ENCODE data around the gene ARF6.

Gene ARF6

DNA sequence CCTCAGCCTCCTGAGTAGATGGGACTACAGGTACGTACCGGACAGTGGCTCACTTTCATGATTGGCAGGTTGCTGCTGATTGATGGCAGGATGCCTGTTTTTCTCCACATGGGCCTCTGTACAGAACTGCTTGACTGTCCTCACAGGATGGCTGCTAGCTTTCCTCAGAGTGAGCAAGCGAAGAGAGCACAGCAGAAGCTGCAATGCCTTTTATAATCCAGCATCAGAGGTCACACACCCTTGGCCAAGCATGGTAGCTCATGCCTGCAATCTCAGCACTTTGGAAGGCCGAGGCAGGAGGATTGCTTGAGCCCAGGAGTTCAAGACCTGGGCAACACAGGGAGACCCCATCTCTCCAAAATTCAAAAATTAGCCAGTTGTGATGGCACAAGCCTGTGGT lies 31.0 kb downstream of the ARF6 start:
- Histone ChIP-seq H3K4me1 (ENCODE audit: control insufficient read depth, insufficient read depth, low read length) (peaks cover 10% of the 10 kb centered on the region), H3K9me3 (ENCODE audit: control insufficient read depth, insufficient read depth, low read depth, low read length) (no peaks in the 10 kb centered on the region), H3K36me3 (ENCODE audit: control insufficient read depth in 2 of 2, insufficient read depth in 1 of 2, low read length in 2 of 2) (no peaks in the 10 kb centered on the region), H3K4me3 (ENCODE audit: low read depth, low read length) (no peak overlapping the region), H3K27ac (ENCODE audit: extremely low read depth, low read depth, low read length) (no peak overlapping the region)
- TF ChIP-seq ZNF423 (tag by site-specific recombination; IDR thresholded peaks at IDR 0.05): no peak
- no peak for TF ChIP-seq ZNF239 (tag by site-specific recombination; IDR thresholded peaks at IDR 0.05)
- no peak for TF ChIP-seq ZNF777 (tag by site-specific recombination; IDR thresholded peaks at IDR 0.05; ENCODE audit: borderline replicate concordance)
- no peak for TF ChIP-seq ZNF776 (tag by site-specific recombination; IDR thresholded peaks at IDR 0.05; ENCODE audit: borderline replicate concordance)
- TF ChIP-seq ZNF76 (tag by site-specific recombination; IDR thresholded peaks at IDR 0.05; ENCODE audit: borderline replicate concordance, low read depth): no peak
- no peak for TF ChIP-seq HOXA7 (CRISPR knock-in tag; IDR thresholded peaks at IDR 0.05; ENCODE audit: borderline replicate concordance)
- TF ChIP-seq, protein P1, sequence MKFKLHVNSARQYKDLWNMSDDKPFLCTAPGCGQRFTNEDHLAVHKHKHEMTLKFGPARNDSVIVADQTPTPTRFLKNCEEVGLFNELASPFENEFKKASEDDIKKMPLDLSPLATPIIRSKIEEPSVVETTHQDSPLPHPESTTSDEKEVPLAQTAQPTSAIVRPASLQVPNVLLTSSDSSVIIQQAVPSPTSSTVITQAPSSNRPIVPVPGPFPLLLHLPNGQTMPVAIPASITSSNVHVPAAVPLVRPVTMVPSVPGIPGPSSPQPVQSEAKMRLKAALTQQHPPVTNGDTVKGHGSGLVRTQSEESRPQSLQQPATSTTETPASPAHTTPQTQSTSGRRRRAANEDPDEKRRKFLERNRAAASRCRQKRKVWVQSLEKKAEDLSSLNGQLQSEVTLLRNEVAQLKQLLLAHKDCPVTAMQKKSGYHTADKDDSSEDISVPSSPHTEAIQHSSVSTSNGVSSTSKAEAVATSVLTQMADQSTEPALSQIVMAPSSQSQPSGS (tag by site-specific recombination; IDR thresholded peaks at IDR 0.05; ENCODE audit: low read depth): no peak
- TF ChIP-seq TRIM28 (IDR thresholded peaks at IDR 0.05; ENCODE audit: borderline replicate concordance, low read length): no peak
- TF ChIP-seq ZNF292 (tag by site-specific recombination; IDR thresholded peaks at IDR 0.05; ENCODE audit: borderline replicate concordance, low read depth): no peak
- TF ChIP-seq SP7 (tag by site-specific recombination; IDR thresholded peaks at IDR 0.05): no peak
- no peak for TF ChIP-seq KLF16 (tag by site-specific recombination; IDR thresholded peaks at IDR 0.05)
- no peak for TF ChIP-seq BCL11A (tag by site-specific recombination; IDR thresholded peaks at IDR 0.05; ENCODE audit: low read depth)
- TF ChIP-seq ZNF843 (tag by site-specific recombination; IDR thresholded peaks at IDR 0.05): no peak
- TF ChIP-seq ZNF155 (tag by site-specific recombination; IDR thresholded peaks at IDR 0.05): no peak
- TF ChIP-seq ZBTB1 (tag by site-specific recombination; IDR thresholded peaks at IDR 0.05): no peak
- TF ChIP-seq, protein P2, sequence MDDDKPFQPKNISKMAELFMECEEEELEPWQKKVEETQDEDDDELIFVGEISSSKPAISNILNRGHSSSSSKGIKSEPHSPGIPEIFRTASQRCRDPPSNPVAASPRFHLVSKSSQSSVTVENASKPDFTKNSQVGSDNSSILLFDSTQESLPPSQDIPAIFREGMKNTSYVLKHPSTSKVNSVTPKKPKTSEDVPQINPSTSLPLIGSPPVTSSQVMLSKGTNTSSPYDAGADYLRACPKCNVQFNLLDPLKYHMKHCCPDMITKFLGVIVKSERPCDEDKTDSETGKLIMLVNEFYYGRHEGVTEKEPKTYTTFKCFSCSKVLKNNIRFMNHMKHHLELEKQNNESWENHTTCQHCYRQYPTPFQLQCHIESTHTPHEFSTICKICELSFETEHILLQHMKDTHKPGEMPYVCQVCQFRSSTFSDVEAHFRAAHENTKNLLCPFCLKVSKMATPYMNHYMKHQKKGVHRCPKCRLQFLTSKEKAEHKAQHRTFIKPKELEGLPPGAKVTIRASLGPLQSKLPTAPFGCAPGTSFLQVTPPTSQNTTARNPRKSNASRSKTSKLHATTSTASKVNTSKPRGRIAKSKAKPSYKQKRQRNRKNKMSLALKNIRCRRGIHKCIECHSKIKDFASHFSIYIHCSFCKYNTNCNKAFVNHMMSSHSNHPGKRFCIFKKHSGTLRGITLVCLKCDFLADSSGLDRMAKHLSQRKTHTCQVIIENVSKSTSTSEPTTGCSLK (tag by site-specific recombination; IDR thresholded peaks at IDR 0.05): no peak
- no peak for TF ChIP-seq ZNF624 (tag by site-specific recombination; IDR thresholded peaks at IDR 0.05)
- CTCF ChIA-PET: no interaction called here
- POLR2A ChIA-PET: no interaction called here

DNA sequence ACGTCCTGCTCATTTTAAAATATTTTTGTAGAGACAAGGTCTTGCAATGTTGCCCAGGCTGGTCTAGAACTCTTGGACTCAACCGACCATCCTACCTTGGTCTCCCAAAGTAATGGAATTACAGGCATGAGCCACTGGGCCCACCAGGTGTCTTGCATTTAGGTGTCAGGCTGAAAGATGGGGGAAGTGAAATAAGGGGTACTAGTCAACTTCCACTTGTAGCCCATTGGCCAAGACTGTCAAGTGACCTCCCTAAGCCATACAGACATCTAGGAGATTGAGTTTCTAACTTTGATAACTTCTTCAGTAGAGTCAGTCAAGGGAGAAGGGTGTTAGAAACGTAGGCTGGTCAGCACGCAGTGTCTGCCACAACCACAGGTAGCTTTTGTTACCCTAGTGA lies 32.0 kb downstream of the ARF6 start:
- ChIA-PET POLR2A (no interaction called here), CTCF (no interaction called here)
- Histone ChIP-seq H3K27ac (ENCODE audit: extremely low read depth, low read depth, low read length) (no peak overlapping the region), H3K36me3 (ENCODE audit: control insufficient read depth in 2 of 2, insufficient read depth in 1 of 2, low read length in 2 of 2) (no peaks in the 10 kb centered on the region), H3K9me3 (ENCODE audit: control insufficient read depth, insufficient read depth, low read depth, low read length) (no peaks in the 10 kb centered on the region), H3K4me3 (ENCODE audit: low read depth, low read length) (no peak overlapping the region), H3K4me1 (ENCODE audit: control insufficient read depth, insufficient read depth, low read length) (peaks cover 10% of the 10 kb centered on the region)
- no peak for TF ChIP-seq ZNF132 (tag by site-specific recombination; IDR thresholded peaks at IDR 0.05; ENCODE audit: borderline replicate concordance)
- TF ChIP-seq KLF7 (tag by site-specific recombination; IDR thresholded peaks at IDR 0.05; ENCODE audit: borderline replicate concordance): no peak
- no peak for TF ChIP-seq ZNF660 (tag by site-specific recombination; IDR thresholded peaks at IDR 0.05)
- TF ChIP-seq ZBTB7A (tag by site-specific recombination; IDR thresholded peaks at IDR 0.05; ENCODE audit: low read depth): no peak
- TF ChIP-seq, protein P3, sequence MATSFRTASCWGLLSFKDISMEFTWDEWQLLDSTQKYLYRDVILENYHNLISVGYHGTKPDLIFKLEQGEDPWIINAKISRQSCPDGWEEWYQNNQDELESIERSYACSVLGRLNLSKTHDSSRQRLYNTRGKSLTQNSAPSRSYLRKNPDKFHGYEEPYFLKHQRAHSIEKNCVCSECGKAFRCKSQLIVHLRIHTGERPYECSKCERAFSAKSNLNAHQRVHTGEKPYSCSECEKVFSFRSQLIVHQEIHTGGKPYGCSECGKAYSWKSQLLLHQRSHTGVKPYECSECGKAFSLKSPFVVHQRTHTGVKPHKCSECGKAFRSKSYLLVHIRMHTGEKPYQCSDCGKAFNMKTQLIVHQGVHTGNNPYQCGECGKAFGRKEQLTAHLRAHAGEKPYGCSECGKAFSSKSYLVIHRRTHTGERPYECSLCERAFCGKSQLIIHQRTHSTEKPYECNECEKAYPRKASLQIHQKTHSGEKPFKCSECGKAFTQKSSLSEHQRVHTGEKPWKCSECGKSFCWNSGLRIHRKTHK (tag by site-specific recombination; IDR thresholded peaks at IDR 0.05): no peak
- TF ChIP-seq, protein P4, sequence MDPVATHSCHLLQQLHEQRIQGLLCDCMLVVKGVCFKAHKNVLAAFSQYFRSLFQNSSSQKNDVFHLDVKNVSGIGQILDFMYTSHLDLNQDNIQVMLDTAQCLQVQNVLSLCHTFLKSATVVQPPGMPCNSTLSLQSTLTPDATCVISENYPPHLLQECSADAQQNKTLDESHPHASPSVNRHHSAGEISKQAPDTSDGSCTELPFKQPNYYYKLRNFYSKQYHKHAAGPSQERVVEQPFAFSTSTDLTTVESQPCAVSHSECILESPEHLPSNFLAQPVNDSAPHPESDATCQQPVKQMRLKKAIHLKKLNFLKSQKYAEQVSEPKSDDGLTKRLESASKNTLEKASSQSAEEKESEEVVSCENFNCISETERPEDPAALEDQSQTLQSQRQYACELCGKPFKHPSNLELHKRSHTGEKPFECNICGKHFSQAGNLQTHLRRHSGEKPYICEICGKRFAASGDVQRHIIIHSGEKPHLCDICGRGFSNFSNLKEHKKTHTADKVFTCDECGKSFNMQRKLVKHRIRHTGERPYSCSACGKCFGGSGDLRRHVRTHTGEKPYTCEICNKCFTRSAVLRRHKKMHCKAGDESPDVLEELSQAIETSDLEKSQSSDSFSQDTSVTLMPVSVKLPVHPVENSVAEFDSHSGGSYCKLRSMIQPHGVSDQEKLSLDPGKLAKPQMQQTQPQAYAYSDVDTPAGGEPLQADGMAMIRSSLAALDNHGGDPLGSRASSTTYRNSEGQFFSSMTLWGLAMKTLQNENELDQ (tag by site-specific recombination; IDR thresholded peaks at IDR 0.05; ENCODE audit: low read depth): no peak
- TF ChIP-seq ZNF404 (tag by site-specific recombination; IDR thresholded peaks at IDR 0.05): no peak
- TF ChIP-seq ZNF169 (tag by site-specific recombination; IDR thresholded peaks at IDR 0.05): no peak
- no peak for TF ChIP-seq ZNF785 (tag by site-specific recombination; IDR thresholded peaks at IDR 0.05)
